NCI-H1417 treated with DMSO at 0.1 percent for 48 hours (cell line): ENCODE results near the gene MORN2.
"Not testable (repeated sequence)": the region's sequence is repeated elsewhere in the genome, so short reads cannot be mapped to it uniquely, and the experiment has no call there.

Experiments used
- DNase-seq: peaks from one replicate; lab custom pipeline; 2025; lab: John Stamatoyannopoulos, UW

The MORN2 gene

GRCh38 chr2:38875576-38876367, at the start of gene MORN2, which contains the start of gene DHX57:
TSS of gene MORN2 (plus strand) at chr2:38875976.
TSS of gene DHX57 (minus strand) at chr2:38875934. CDS start at chr2:38868405, 7,529 bp downstream.
- peak; percentile 70 for DNase-seq

DNA sequence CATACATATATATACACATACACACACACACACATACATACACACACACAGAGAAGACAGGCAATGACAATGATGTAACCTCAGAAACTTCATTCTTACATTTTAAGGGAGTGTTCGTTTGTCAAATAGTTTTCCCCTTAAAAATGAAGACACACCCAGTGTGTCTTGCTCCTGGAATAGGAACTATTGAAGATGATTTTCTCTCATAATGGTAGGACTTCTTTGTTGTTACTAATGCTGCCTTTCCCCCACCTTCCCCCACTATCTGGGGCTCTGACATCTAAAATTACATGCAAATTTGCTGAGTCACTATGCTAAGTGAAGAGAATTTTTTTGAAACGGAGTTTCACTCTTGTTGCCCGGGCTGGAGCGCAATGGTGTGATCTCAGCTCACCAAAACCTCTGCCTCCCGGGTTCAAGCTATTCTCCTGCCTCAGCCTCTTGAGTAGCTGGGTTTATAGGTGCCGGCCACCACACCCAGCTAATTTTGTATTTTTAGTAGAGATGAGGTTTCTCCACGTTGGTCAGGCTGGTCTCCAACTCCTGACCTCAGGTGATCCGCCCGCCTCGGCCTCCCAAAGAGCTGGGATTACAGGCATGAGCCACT, 48.1 kb upstream of the MORN2 start:
- DNase-seq: not testable (repeated sequence)

DNA sequence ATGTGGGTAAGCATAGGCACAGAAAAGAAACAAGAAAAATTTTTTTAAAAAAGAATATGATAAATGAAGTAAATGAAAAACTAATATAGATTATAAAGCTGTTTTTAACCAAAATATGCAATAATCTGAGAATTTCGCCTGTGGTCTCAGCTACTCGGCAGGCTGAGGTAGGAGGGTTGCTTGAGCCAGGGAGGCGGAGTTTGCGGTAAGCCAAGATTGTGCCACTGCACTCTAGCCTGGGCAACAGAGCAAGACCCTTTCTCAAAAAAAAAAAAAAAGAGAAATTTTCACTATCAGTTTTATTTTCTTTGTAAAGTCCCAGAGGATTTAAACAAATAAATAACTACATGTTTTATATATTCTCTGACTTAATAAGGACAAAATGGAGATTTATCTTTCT, 47.3 kb upstream of the MORN2 start:
- DNase-seq: no peak

DNA sequence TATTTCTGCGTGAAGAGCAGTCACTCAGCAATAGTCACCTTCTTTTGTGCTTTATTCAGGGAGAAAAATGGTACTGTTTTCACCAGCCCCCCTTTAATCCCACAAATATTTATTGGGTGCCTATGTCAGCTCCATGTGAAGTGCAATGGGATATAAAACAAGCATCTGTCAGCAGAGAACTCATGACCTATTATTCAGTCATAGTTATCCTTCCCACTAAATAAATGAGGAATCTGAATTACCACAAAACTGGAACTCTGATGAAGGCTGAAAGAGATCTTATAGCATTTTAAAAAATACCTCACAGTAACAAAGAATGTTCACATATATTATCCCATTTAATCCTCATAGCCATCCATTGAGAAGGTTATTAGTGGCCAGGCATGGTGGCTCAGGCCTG, 45.8 kb upstream of the MORN2 start:
- DNase-seq: no peak

DNA sequence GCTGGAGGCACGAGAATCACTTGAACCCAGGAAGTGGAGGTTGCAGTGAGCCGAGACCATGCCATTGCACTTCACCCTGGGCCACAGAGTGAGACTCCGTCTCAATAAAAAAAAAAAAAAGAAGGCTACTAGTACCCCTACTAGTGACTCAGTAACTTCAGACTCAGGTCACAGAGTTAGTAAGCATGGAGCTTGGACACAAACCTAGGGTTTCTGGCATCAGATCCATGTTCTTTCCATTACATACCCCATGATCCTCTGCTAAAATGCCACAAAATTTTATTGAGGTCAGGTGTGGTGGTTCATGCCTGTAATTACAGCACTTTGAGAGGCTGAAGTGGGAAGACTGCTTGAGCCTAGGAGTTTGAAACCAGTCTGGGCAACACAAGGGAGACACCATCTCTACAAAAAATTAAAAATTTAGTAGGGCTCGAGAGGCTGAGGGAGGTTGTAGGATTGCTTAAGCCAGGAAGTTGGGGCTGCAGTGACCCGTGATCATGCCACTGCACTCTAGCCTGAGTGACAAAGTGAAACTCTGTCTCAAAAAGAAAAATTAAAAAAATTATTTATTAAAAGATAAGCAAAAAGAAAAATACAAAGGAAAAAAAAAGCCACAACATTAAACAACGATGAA, 45.1 kb upstream of the MORN2 start:
- DNase-seq: no peak

- DNase-seq: no peak
Observed at GRCh38 chr2:38835015-38835601, 40.7 kb upstream of the MORN2 start.

- no peak for DNase-seq
Observed at GRCh38 chr2:38835990-38836389, 39.8 kb upstream of the MORN2 start.

- no peak for DNase-seq
Observed at GRCh38 chr2:38836791-38837190, 39.0 kb upstream of the MORN2 start.

- DNase-seq: no peak
Observed at GRCh38 chr2:38850045-38850444, 25.7 kb upstream of the MORN2 start.

DNA sequence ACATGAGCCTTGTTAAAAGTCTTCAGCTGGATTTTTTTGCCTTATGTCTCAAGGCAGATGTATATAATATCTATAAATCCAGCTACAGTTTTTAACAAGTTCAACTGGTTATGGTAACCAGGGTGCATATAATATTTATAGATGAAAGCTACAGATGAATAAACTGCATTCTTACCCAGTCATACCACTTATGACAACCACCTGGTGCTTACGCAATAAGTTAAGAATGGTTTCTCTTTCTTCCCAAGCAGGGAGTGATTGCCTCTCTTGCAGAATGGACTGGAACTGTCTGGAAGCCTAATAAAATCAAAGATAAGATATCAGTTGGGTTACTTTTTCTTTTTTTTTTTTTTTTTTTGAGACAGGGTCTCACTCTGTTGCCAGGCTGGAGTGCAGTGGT, 19.6 kb upstream of the MORN2 start:
- no peak for DNase-seq

GRCh38 chr2:38862476-38862875, 13.3 kb upstream of the MORN2 start:
- DNase-seq: no peak

DNA sequence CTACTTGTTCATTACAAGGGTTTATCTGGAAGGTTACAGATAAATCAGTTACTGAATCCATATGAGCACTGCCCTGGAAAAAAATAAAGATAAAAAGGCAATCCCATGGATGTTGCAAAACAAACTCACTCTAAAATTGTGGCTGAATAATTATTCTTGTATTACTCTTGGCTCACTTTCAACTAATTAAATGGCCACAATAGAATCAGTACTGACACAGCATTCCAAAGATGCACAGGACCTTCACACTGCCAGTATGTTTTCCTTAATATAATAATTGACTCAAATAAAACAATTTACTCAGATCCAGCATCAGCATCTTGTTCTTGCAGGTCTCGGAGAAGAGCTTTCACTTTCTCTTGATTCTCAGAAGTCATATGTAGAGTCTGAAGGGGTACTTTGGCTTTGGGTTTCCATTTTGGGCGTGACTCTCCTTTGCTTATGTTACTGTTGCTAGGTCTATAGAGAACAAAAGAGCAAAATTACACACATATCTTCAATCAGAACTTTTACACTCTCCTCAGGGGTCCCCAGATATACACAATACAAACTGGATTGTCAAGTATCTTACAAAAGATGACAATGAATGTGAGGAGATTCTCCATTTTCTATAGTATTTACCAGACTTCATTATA, 12.6 kb upstream of the MORN2 start:
- DNase-seq: no peak

- DNase-seq: no peak
Observed at GRCh38 chr2:38866773-38867443, 8.9 kb upstream of the MORN2 start.

DNA sequence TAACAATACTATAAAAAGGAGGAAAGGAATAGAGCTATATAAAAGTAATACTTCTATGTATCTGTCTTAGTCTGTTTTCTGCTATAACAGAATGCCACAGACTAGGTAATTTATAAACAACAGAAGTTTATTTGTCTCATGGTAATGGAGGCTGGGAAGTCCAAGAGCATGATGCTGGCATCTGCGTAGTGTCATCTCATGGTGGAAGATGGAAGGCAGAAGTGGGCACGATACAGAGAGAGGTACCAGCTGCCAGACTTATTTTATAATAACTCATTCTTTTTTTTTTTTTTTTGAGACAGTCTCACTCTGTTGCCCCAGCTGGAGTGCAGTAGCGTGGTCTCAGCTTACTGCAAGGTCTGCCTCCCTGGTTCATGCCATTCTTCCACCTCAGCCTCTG, 4.3 kb upstream of the MORN2 start:
- no peak for DNase-seq

- DNase-seq: no peak
Observed at GRCh38 chr2:38873763-38874162, 2.0 kb upstream of the MORN2 start.

GRCh38 chr2:38875227-38875575, 575 bp upstream of the MORN2 start:
- no peak for DNase-seq

DNA sequence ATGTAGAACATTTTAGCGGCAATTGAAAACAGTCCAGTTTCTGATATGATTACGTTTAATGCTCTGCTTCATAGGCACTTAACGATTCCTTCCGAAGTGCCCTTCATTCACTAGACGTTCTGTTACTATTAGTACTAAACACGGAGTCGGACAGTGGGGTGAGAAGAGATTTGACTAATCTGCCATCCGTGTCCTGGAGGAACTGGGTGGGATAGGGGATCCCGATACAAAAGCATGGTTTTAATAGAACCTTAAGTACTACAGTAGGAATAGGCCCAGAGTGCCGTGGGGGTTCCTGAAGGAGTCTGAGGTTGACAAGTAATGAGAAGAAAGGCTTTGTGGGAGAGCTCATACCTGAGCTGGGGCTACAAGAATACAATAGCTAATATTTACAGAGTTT, 631 bp downstream of the MORN2 start:
- no peak for DNase-seq

DNA sequence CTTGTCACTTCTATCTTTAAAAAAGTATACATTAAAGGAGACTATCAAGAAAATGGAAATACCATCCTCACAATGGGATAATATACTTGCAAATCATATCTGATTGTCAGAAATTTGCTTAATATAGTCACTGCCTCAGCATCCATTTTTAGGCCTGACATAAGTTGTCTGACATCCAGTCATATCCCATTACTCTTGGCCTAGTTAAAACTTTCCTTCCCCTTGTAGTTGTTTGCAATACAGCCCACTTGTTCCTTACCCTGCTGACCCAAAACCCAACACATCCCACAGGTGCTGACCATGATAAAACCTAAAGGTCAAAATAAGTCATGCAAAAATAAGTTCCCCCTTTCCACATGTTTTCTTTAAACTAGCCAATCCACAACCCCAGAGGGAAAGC, 10.3 kb downstream of the MORN2 start:
- DNase-seq: no peak

DNA sequence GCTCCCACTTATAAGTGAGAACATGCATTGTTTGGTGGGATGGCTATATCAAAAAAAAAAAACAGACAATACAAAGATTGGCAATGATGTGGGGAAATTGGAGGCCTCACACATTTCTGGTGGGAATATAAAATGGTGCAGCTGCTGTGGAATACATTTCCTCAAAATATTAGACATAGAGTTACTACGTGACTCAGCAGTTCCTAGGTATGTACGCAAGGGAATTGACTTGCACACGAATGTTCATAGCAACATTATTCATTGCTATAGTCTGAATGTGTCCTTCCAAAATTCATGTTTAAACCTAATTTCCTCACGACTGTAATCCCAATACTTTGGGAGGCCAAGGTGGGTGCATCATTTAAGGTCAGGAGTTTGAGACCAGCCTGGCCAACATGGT, 11.6 kb downstream of the MORN2 start:
- no peak for DNase-seq

DNA sequence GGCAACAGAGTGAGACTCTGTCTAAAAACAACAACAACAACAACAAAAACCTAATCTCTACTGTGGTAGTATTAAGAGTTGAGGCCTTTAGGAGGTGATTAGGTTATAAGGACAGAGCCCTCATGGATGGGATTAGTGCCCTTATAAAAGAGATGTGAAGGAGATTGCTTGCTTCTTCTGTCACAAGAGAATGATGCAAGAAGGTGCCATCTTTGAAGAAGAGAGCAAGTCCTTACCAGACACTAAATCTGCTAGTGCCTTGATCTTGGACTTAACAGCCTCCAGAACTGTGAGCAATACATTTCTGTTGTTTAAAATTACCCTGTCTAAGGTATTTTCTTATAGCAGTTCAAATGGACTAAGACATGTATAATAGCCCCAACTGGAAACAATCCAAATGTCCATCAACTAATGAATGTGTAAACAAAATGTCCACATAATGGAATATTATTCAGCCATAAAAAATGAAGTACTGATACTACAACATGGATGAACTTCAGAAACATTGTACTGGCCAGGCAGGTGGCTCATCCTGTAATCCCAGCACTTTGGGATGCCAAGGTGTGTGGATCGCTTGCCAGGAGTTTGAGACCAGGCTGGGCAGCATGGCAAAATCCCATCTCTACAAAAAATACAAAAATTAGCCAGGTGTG, 12.3 kb downstream of the MORN2 start:
- no peak for DNase-seq

DNA sequence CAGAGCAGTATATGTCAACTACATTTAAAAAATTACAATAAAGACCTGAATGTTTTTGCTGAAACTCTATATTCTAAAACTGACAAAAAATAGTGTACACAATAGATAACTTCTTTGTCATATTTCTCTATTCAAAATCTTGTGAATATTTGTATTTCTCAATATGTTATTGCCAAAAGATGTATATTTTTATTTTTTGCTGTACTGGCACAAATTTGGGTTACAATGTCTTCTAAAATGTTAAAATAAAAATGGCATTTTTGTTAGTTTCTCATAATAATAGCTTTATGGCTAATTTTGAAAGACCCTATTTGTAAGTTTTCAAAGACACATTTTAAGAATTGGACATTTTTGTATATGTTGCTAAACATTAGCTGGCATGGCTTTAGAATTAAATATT, 13.3 kb downstream of the MORN2 start:
- DNase-seq: no peak
